Cardiac fibroblast (primary cell): Measurements from ENCODE around the gene KLK15.

Source experiments
- DNase-seq, 2 donors: peaks; one replicate each; pipeline versions ENCODE4 v3.0.0 to v3.0.0-alpha.2; 2010; ENCODE audit warnings: low read depth in 2 of 2
- H3K4me3 ChIP-seq, 2 donors: replicated peaks in 1 of 2; 1 replicate in 1 of 2; 2 replicates in 1 of 2; pipeline ENCODE4 v1.5.1; 2011; ENCODE audit warnings: low read depth in 2 of 2, low read length in 2 of 2, mild to moderate bottlenecking in 2 of 2, moderate library complexity in 1 of 2
- TF ChIP-seq, protein P1 (sequence below): IDR thresholded peaks from one replicate; pipeline ENCODE4 v1.5.1; 2011; ENCODE audit warnings: low read depth, mild to moderate bottlenecking, low read length, inconsistent platforms

KLK15 gene

GRCh38 chr19:50776131-50776530 is 57.2 kb downstream of the KLK15 start:
- TF ChIP-seq, protein P1, sequence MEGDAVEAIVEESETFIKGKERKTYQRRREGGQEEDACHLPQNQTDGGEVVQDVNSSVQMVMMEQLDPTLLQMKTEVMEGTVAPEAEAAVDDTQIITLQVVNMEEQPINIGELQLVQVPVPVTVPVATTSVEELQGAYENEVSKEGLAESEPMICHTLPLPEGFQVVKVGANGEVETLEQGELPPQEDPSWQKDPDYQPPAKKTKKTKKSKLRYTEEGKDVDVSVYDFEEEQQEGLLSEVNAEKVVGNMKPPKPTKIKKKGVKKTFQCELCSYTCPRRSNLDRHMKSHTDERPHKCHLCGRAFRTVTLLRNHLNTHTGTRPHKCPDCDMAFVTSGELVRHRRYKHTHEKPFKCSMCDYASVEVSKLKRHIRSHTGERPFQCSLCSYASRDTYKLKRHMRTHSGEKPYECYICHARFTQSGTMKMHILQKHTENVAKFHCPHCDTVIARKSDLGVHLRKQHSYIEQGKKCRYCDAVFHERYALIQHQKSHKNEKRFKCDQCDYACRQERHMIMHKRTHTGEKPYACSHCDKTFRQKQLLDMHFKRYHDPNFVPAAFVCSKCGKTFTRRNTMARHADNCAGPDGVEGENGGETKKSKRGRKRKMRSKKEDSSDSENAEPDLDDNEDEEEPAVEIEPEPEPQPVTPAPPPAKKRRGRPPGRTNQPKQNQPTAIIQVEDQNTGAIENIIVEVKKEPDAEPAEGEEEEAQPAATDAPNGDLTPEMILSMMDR = no peak

More at GRCh38 chr19:50776131-50776530, 57.2 kb downstream of the KLK15 start:
- DNase-seq = no peak
- H3K4me3 ChIP-seq = no peak overlapping the region
